Neural cell (in vitro differentiated cells): ENCODE results near the gene ACBD6. TPM values are rescaled to one million over a fixed set of nuclear protein-coding genes. Genes with fewer than 3 reads are reported as not detected.

Source experiments
- H2AFZ ChIP-seq: fragments of 200-600, 300-800 bp; sonication (generic), shearing (Covaris generic); 2 replicates; pipeline ENCODE4 v1.6.0; 2014; ENCODE audit warnings: low read depth, mild to moderate bottlenecking, antibody characterized with exemption, low read length, moderate library complexity
- H3F3A ChIP-seq: fragments of 200-600 bp; shearing (Covaris generic); 2 replicates; pipeline ENCODE4 v1.6.1; 2016; ENCODE audit warnings: mild to moderate bottlenecking, moderate library complexity, mixed read lengths, antibody characterized with exemption, low read length; ENCODE audit not compliant: insufficient read depth, poor library complexity, severe bottlenecking
- H3K27ac ChIP-seq: fragments of 200-600, 300-800 bp; sonication (generic), shearing (Covaris generic); 2 replicates; pipeline ENCODE4 v1.5.1; 2014; ENCODE audit warnings: mild to moderate bottlenecking, low read length, moderate library complexity
- H3K27me3 ChIP-seq: fragments of 300-800, 200-600 bp; sonication (generic), shearing (Covaris generic); 2 replicates; pipeline ENCODE4 v1.6.0; 2014; ENCODE audit warnings: mild to moderate bottlenecking, low read depth, low read length, moderate library complexity; ENCODE audit not compliant: insufficient read depth
- H3K36me3 ChIP-seq: fragments of 300-800, 200-600 bp; sonication (generic), shearing (Covaris generic); 2 replicates; pipeline ENCODE4 v1.5.1; 2014; ENCODE audit warnings: mild to moderate bottlenecking, antibody characterized with exemption, low read length, moderate library complexity; ENCODE audit not compliant: insufficient read depth
- H3K4me2 ChIP-seq: fragments of 300-800, 200-600 bp; sonication (generic), shearing (Covaris generic); 2 replicates; pipeline ENCODE4 v1.6.0; 2014; ENCODE audit warnings: mild to moderate bottlenecking, low read length
- H3K4me3 ChIP-seq: fragments of 300-800, 200-600 bp; sonication (generic), shearing (Covaris generic); 2 replicates; pipeline ENCODE4 v1.5.1; 2014; ENCODE audit warnings: mild to moderate bottlenecking, low read length, moderate library complexity
- H3K79me2 ChIP-seq: fragments of 200-600 bp; shearing (Covaris generic); replicated peaks from 2 replicates; pipeline ENCODE4 v1.6.0; 2014; ENCODE audit warnings: mild to moderate bottlenecking, low read length, moderate library complexity; ENCODE audit not compliant: insufficient read depth
- H3K9ac ChIP-seq: fragments of 300-800, 200-600 bp; sonication (generic), shearing (Covaris generic); 2 replicates; pipeline ENCODE4 v1.6.1; 2016; ENCODE audit warnings: mild to moderate bottlenecking, low read length, mixed read lengths
- H3K9me2 ChIP-seq: fragments of 200-600 bp; shearing (Covaris generic); 2 replicates; pipeline ENCODE4 v1.6.1; 2016; ENCODE audit warnings: mild to moderate bottlenecking, low read length, mixed read lengths; ENCODE audit not compliant: insufficient read depth
- H3K9me3 ChIP-seq: fragments of 200-600, 300-800 bp; sonication (generic), shearing (Covaris generic); 2 replicates; pipeline ENCODE4 v1.6.1; 2016; ENCODE audit warnings: mild to moderate bottlenecking, mixed run types, low read length, moderate library complexity, mixed read lengths
- H4K20me1 ChIP-seq: fragments of 200-600 bp; shearing (Covaris generic); 2 replicates; pipeline ENCODE4 v1.6.1; 2016; ENCODE audit warnings: mild to moderate bottlenecking, mixed run types; ENCODE audit not compliant: insufficient read depth
- EP300 ChIP-seq: fragments of 450-650 bp; conservative IDR thresholded peaks from 2 replicates; pipeline ENCODE4 v1.6.1; 2014; ENCODE audit warnings: antibody characterized with exemption, mild to moderate bottlenecking, moderate library complexity; ENCODE audit not compliant: poor library complexity, severe bottlenecking
- EZH2 ChIP-seq: fragments of 200-600, 300-800 bp; shearing (Covaris generic), sonication (generic); IDR thresholded peaks from 2 replicates; pipeline ENCODE4 v1.6.1; 2014; ENCODE audit warnings: antibody characterized with exemption, low read length, borderline replicate concordance, mild to moderate bottlenecking; ENCODE audit not compliant: insufficient read depth, poor library complexity, severe bottlenecking
- MXI1 ChIP-seq: fragments of 450-650 bp; conservative IDR thresholded peaks from 2 replicates; pipeline ENCODE4 v1.6.1; 2014; ENCODE audit warnings: antibody characterized with exemption, mild to moderate bottlenecking; ENCODE audit not compliant: poor library complexity, severe bottlenecking
- POLR2AphosphoS5 ChIP-seq: IDR thresholded peaks from 2 replicates; pipeline ENCODE4 v1.6.1; 2012
- RAD21 ChIP-seq: fragments of 450-650 bp; conservative IDR thresholded peaks from 2 replicates; pipeline ENCODE4 v1.6.1; 2014; ENCODE audit warnings: antibody characterized with exemption, mild to moderate bottlenecking, moderate library complexity
- SMC3 ChIP-seq: fragments of 450-650 bp; conservative IDR thresholded peaks from 2 replicates; pipeline ENCODE4 v1.6.1; 2014; ENCODE audit warnings: antibody characterized with exemption, mild to moderate bottlenecking, moderate library complexity; ENCODE audit not compliant: poor library complexity
- TAF1 ChIP-seq: IDR thresholded peaks from 2 replicates; pipeline ENCODE4 v1.6.1; 2012; ENCODE audit warnings: low read depth
- polyA plus RNA-seq: library from polyadenylated mRNA; depleted of rRNA; stranded (reverse); fragments of >200 nt; gene quantifications from 2 replicates; pipeline ENCODE4 v1.2.3, GENCODE V29; 2014
- TF ChIP-seq, protein P1 (sequence below): fragments of 450-650 bp; IDR thresholded peaks from 2 replicates; pipeline ENCODE4 v1.5.1; 2014; ENCODE audit warnings: antibody characterized with exemption, mild to moderate bottlenecking, moderate library complexity; ENCODE audit not compliant: poor library complexity, severe bottlenecking
- TF ChIP-seq, protein P2 (sequence below): IDR thresholded peaks from 2 replicates; pipeline ENCODE4 v1.6.1; 2012; ENCODE audit warnings: borderline replicate concordance

The ACBD6 gene
- polyA plus RNA-seq, 1 donor from 2014 or later: 92.4 TPM

DNA sequence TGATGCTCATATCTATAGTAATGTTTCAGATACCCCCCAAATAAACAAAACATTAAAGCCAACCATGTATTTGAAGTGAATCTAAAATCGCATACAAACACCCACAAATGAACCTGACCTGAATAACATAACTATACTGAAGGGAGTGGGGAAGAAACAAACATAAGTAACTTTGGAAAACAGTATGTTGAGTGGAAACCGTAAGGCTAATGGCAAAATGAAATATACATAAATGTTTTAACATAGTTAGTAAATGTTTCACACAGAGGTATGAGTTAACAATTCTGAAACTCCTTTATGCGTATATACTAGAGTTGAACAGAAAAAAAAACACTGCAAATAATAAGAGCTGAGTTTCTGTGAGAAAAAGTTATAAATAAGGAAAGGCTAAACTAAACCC, 125.6 kb downstream of the ACBD6 start:
- no peaks in the 10 kb centered on the region for H3F3A ChIP-seq
- H3K36me3 ChIP-seq: no peaks in the 10 kb centered on the region
- H3K4me3 ChIP-seq: no peak overlapping the region
- no peaks in the 10 kb centered on the region for H3K9me2 ChIP-seq
- TF ChIP-seq, protein P1, sequence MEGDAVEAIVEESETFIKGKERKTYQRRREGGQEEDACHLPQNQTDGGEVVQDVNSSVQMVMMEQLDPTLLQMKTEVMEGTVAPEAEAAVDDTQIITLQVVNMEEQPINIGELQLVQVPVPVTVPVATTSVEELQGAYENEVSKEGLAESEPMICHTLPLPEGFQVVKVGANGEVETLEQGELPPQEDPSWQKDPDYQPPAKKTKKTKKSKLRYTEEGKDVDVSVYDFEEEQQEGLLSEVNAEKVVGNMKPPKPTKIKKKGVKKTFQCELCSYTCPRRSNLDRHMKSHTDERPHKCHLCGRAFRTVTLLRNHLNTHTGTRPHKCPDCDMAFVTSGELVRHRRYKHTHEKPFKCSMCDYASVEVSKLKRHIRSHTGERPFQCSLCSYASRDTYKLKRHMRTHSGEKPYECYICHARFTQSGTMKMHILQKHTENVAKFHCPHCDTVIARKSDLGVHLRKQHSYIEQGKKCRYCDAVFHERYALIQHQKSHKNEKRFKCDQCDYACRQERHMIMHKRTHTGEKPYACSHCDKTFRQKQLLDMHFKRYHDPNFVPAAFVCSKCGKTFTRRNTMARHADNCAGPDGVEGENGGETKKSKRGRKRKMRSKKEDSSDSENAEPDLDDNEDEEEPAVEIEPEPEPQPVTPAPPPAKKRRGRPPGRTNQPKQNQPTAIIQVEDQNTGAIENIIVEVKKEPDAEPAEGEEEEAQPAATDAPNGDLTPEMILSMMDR: no peak
- TF ChIP-seq SMC3 (no peak), MXI1 (no peak), EZH2 (no peak), POLR2AphosphoS5 (no peak), EP300 (no peak), TAF1 (no peak), RAD21 (no peak)
- TF ChIP-seq, protein P2, sequence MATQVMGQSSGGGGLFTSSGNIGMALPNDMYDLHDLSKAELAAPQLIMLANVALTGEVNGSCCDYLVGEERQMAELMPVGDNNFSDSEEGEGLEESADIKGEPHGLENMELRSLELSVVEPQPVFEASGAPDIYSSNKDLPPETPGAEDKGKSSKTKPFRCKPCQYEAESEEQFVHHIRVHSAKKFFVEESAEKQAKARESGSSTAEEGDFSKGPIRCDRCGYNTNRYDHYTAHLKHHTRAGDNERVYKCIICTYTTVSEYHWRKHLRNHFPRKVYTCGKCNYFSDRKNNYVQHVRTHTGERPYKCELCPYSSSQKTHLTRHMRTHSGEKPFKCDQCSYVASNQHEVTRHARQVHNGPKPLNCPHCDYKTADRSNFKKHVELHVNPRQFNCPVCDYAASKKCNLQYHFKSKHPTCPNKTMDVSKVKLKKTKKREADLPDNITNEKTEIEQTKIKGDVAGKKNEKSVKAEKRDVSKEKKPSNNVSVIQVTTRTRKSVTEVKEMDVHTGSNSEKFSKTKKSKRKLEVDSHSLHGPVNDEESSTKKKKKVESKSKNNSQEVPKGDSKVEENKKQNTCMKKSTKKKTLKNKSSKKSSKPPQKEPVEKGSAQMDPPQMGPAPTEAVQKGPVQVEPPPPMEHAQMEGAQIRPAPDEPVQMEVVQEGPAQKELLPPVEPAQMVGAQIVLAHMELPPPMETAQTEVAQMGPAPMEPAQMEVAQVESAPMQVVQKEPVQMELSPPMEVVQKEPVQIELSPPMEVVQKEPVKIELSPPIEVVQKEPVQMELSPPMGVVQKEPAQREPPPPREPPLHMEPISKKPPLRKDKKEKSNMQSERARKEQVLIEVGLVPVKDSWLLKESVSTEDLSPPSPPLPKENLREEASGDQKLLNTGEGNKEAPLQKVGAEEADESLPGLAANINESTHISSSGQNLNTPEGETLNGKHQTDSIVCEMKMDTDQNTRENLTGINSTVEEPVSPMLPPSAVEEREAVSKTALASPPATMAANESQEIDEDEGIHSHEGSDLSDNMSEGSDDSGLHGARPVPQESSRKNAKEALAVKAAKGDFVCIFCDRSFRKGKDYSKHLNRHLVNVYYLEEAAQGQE: no peak
- H2AFZ ChIP-seq: no peak overlapping the region
- H4K20me1 ChIP-seq: no peaks in the 10 kb centered on the region
- H3K4me2 ChIP-seq: no peak overlapping the region
- H3K9ac ChIP-seq: no peak overlapping the region
- H3K27ac ChIP-seq: no peak overlapping the region
- H3K27me3 ChIP-seq: no peaks in the 10 kb centered on the region
- H3K79me2 ChIP-seq: peaks cover 5% of the 10 kb centered on the region
- peaks cover 14% of the 10 kb centered on the region for H3K9me3 ChIP-seq

DNA sequence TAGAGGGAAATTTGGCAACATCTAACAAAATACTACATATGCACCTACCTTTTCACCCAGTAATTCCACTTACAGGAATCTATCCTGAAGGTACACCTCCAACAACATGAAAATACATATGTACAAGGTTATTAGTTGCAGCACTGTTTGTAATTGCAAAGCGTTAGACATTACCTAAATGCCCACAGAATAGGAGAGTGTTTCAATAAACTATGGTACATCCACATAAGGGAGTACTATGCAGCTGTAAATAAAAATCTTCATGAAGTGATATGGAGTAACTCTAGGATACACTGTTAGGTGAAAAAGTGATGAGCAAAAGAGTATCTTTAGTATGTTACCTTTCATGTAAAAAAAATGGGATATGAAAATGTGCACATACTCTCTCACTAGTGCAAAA, 126.1 kb downstream of the ACBD6 start:
- peaks cover 14% of the 10 kb centered on the region for H3K9me3 ChIP-seq
- H3K9me2 ChIP-seq: no peaks in the 10 kb centered on the region
- no peaks in the 10 kb centered on the region for H3F3A ChIP-seq
- no peaks in the 10 kb centered on the region for H3K27me3 ChIP-seq
- H4K20me1 ChIP-seq: no peaks in the 10 kb centered on the region
- no peak overlapping the region for H3K9ac ChIP-seq
- H3K79me2 ChIP-seq: peaks cover 5% of the 10 kb centered on the region
- no peak for TF ChIP-seq EZH2
- H3K4me2 ChIP-seq: no peak overlapping the region
- H3K36me3 ChIP-seq: no peaks in the 10 kb centered on the region
- no peak overlapping the region for H3K4me3 ChIP-seq
- H2AFZ ChIP-seq: no peak overlapping the region
- no peak overlapping the region for H3K27ac ChIP-seq

DNA sequence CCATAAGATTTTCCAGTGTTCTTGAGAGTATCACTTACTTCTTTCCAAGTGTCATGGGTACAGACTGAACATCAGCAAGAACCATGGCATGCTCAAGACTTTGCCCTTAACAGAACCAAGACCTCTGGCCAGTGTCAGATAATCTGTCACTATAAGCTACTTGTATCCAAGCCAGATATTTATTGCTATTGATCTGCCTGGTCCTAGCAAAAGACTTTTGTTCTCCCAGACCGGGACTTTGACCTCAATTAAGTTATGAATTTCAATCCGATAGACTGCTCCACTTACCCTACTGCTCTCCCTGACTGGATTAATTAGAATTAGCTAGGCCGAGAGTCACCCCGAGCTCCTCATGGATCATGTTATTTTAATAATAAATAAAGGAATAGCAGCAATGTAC, 129.6 kb downstream of the ACBD6 start:
- H4K20me1 ChIP-seq: no peaks in the 10 kb centered on the region
- no peaks in the 10 kb centered on the region for H3K27me3 ChIP-seq
- H3K4me3 ChIP-seq: no peak overlapping the region
- H3K4me2 ChIP-seq: no peak overlapping the region
- no peak overlapping the region for H2AFZ ChIP-seq
- H3K36me3 ChIP-seq: no peaks in the 10 kb centered on the region
- H3K9me2 ChIP-seq: no peaks in the 10 kb centered on the region
- no peak overlapping the region for H3K9ac ChIP-seq
- H3K27ac ChIP-seq: no peak overlapping the region
- no peaks in the 10 kb centered on the region for H3F3A ChIP-seq
- no peaks in the 10 kb centered on the region for H3K9me3 ChIP-seq
- no peaks in the 10 kb centered on the region for H3K79me2 ChIP-seq
- TF ChIP-seq EZH2 (no peak), SMC3 (no peak), EP300 (no peak), RAD21 (no peak), MXI1 (no peak), TAF1 (no peak), POLR2AphosphoS5 (no peak)
- TF ChIP-seq, protein P2: no peak
- TF ChIP-seq, protein P1: no peak
